Activated CD4-positive, CD25-positive, alpha-beta regulatory T cell treated with anti-CD3 and anti-CD28 coated beads, Interleukin-2, amount 50 U/mL, for 72 hours (primary cell): ENCODE results near the gene ARHGAP28.

Experiments used
- DNase-seq: peaks from one replicate; pipeline ENCODE4 v3.0.0; 2021

Gene ARHGAP28

GRCh38 chr18:6732952-6733351, 3.4 kb downstream of the ARHGAP28 start:
- no peak for DNase-seq

GRCh38 chr18:6733758-6734157, 4.2 kb downstream of the ARHGAP28 start:
- DNase-seq: no peak

GRCh38 chr18:6734726-6735430, 5.4 kb downstream of the ARHGAP28 start:
- DNase-seq: no peak

GRCh38 chr18:6737833-6738232, 8.3 kb downstream of the ARHGAP28 start:
- DNase-seq: no peak

GRCh38 chr18:6738622-6739021, 9.1 kb downstream of the ARHGAP28 start:
- no peak for DNase-seq

GRCh38 chr18:6741232-6741663, 11.7 kb downstream of the ARHGAP28 start:
- DNase-seq: no peak

GRCh38 chr18:6741786-6742185, 12.3 kb downstream of the ARHGAP28 start:
- DNase-seq: no peak

GRCh38 chr18:6743999-6744398, 14.5 kb downstream of the ARHGAP28 start:
- no peak for DNase-seq

GRCh38 chr18:6744816-6745455, 15.4 kb downstream of the ARHGAP28 start:
- DNase-seq: no peak

- no peak for DNase-seq
Measured at GRCh38 chr18:6745504-6746031, 16.1 kb downstream of the ARHGAP28 start.

GRCh38 chr18:6746386-6746960, 17.0 kb downstream of the ARHGAP28 start:
- DNase-seq: no peak

- no peak for DNase-seq
Measured at GRCh38 chr18:6747646-6748045, 18.1 kb downstream of the ARHGAP28 start.

GRCh38 chr18:6748241-6748640, 18.7 kb downstream of the ARHGAP28 start:
- DNase-seq: no peak

GRCh38 chr18:6750411-6750810, 20.9 kb downstream of the ARHGAP28 start:
- DNase-seq: no peak

GRCh38 chr18:6751222-6751621, 21.7 kb downstream of the ARHGAP28 start:
- no peak for DNase-seq

GRCh38 chr18:6752202-6752860, 22.8 kb downstream of the ARHGAP28 start:
- no peak for DNase-seq

GRCh38 chr18:6755107-6755506, 25.6 kb downstream of the ARHGAP28 start:
- DNase-seq: no peak

GRCh38 chr18:6757931-6758330, 28.4 kb downstream of the ARHGAP28 start:
- no peak for DNase-seq

GRCh38 chr18:6759579-6759978, 30.1 kb downstream of the ARHGAP28 start:
- DNase-seq: no peak

GRCh38 chr18:6763524-6763923, 34.0 kb downstream of the ARHGAP28 start:
- DNase-seq: no peak

- no peak for DNase-seq
Measured at GRCh38 chr18:6764382-6764781, 34.9 kb downstream of the ARHGAP28 start.

- no peak for DNase-seq
Measured at GRCh38 chr18:6773777-6774176, 44.3 kb downstream of the ARHGAP28 start.

- DNase-seq: no peak
Measured at GRCh38 chr18:6775237-6775636, 45.7 kb downstream of the ARHGAP28 start.

- no peak for DNase-seq
Measured at GRCh38 chr18:6775702-6776101, 46.2 kb downstream of the ARHGAP28 start.
